ENCODE data around the gene IFNA5.

The IFNA5 gene

DNA sequence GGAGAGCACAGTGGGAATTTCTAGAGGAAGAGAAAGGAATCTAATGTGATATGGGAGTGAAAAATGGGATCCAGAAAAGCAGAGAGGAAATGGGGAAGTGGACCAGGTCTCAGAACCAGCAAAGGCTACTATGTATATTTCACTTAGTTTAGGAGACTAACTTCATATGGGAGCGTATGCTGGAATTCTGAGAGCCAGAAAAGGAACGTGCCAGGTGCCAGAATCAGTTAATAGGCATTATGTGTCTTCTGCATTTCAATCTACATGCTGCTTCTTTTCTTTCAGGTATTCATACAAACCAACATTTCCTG is 36.8 kb downstream of the IFNA5 start:
- no peaks in the 10 kb centered on the region for H3K36me3 ChIP-seq (replicated peaks)
- no peaks in the 10 kb centered on the region for H3K9me3 ChIP-seq
- peaks cover 14% of the 10 kb centered on the region for H3K27me3 ChIP-seq (ENCODE audit: low read depth)
- H3K4me3 ChIP-seq, result no peak overlapping the region
- DNase-seq (ENCODE audit: low spot score in 2 of 2), result no peak
- no peaks in the 10 kb centered on the region for H3K4me1 ChIP-seq
- in situ Hi-C loops (cut with MboI; ENCODE audit: low sequenced_read_pairs), result no loop called here

DNA sequence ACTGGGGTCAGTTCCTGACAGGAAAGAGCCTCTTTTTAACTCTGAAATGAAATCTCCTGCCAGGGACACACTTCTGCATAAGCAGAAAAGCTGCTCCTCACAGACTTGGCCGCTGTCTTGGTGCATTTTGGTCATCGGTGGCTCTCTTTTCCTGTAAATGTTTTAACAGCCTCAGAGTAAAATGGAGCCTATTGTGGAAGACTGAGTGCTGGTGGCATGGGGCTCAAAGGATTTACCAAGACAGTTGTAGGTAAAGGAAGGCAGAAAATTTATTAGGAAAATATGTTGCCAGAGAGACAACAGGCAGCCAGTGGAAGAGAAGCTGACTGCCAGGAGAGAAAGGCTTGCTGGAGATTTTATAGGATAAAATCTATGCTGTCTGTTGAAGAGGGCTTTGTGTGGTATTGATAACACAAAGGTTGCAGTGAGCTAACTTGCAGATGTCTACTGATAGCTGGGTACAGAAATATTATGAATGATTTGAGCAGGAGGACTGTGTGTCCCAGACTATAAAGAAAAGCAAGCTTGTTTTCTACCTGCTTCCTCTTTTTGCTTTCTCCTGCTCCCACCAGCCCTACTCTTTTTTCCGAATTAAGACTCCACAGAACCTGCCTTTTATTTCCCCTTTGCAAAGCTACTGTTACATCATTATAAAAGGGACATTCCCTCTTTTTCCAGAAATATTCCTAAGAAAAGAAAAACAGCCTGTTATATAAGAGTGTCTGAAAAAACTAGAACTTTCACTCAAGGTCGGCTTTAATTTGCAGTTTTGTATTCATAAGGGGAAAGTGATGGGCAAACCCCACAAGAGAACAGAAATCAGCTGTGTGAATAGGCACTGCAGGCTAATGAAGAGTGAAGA is 37.4 kb downstream of the IFNA5 start:
- in situ Hi-C loops (cut with MboI; ENCODE audit: low sequenced_read_pairs), result no loop called here
- no peaks in the 10 kb centered on the region for H3K9me3 ChIP-seq
- H3K36me3 ChIP-seq (replicated peaks), result no peaks in the 10 kb centered on the region
- H3K27me3 ChIP-seq (ENCODE audit: low read depth), result peaks cover 14% of the 10 kb centered on the region
- no peaks in the 10 kb centered on the region for H3K4me1 ChIP-seq
- no peak for DNase-seq (ENCODE audit: low spot score in 2 of 2)
- no peak overlapping the region for H3K4me3 ChIP-seq

DNA sequence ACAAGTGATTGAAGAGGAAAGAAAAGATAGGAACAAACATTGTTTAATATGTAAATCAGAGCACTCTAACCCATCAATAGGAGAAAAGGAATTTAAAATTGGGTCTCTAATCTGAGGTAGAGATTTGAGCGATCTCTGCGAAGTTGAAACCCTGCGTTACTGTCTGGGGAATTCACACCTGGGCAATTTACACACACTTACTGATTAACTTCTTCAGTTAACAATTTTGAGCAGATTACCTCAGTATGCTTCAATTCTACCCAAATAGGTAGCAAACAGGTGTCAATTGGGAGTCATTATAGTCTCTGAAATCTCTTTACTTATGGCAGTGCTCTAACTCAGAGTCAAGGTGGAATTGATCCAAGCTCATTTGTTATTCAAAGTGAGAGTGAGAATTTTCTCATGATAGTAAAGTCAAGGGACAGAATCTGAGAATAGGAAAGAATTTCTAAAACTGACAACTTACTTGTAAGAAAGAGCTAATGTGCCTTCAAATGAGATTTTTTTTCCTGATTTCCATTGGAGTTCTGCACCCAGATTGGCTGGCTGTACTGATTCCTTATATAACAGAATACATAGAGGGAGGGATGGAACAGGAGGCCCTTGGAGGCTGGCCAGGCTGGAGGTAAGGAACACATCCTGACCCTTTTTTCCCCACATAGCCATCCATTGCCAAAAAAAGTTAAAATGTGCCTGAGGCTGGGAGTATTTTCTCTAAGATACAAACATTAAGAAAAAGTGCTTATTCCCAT is 38.2 kb downstream of the IFNA5 start:
- in situ Hi-C loops (cut with MboI; ENCODE audit: low sequenced_read_pairs), result no loop called here
- Histone ChIP-seq H3K27me3 (ENCODE audit: low read depth) (peaks cover 14% of the 10 kb centered on the region), H3K9me3 (no peaks in the 10 kb centered on the region), H3K4me3 (no peak overlapping the region), H3K36me3 (replicated peaks) (no peaks in the 10 kb centered on the region), H3K4me1 (no peaks in the 10 kb centered on the region)
- no peak for DNase-seq (ENCODE audit: low spot score in 2 of 2)

GRCh38 chr9:21265421-21266189 is 39.5 kb downstream of the IFNA5 start:
- Histone ChIP-seq H3K4me3 (no peak overlapping the region), H3K27me3 (ENCODE audit: low read depth) (peaks cover 12% of the 10 kb centered on the region), H3K9me3 (no peaks in the 10 kb centered on the region), H3K36me3 (replicated peaks) (no peaks in the 10 kb centered on the region), H3K4me1 (no peaks in the 10 kb centered on the region)
- no peak for DNase-seq (ENCODE audit: low spot score in 2 of 2)
- in situ Hi-C loops (cut with MboI; ENCODE audit: low sequenced_read_pairs), result no loop called here

GRCh38 chr9:21255538-21256212 is 49.4 kb downstream of the IFNA5 start:
- Histone ChIP-seq H3K36me3 (replicated peaks) (no peaks in the 10 kb centered on the region), H3K4me3 (no peak overlapping the region), H3K27me3 (ENCODE audit: low read depth) (no peaks in the 10 kb centered on the region; the same call in 1 of the 2 replicates), H3K4me1 (no peaks in the 10 kb centered on the region), H3K9me3 (no peaks in the 10 kb centered on the region)
- no peak for DNase-seq (ENCODE audit: low spot score in 2 of 2)
- in situ Hi-C loops (cut with MboI; ENCODE audit: low sequenced_read_pairs), result no loop called here

Measured in HAP-1 (cell line).